Left lobe of liver (tissue), 2 donors: ENCODE results near the gene ETFA. TPM values are rescaled to one million over a fixed set of nuclear protein-coding genes. Genes with fewer than 3 reads are reported as not detected.
"Not testable (repeated sequence)": the region's sequence is repeated elsewhere in the genome, so short reads cannot be mapped to it uniquely, and the experiment has no call there.

Experiments
- ATAC-seq: fragments of 200-7000 bp; cut with Tn5 transposase; one replicate; pipeline ENCODE4 v1.9.1; 2020; ENCODE audit warnings: mild to moderate bottlenecking, moderate library complexity
- DNase-seq: peaks from one replicate; pipeline ENCODE4 v3.0.0-alpha.2; 2020; ENCODE audit warnings: low spot score
- total RNA-seq: library from RNA; stranded (reverse); gene quantifications from one replicate; pipeline ENCODE4 v1.2.1, GENCODE V29; 2021
- donor health status: DM: no; HTN: no; CAD: no; lungs with moderate emphysema.
- donor health status: DM: no; HTN: yes; CAD: no.

The ETFA gene
- total RNA-seq, 1 donor from 2014 or later, result 291 TPM

- ATAC-seq, result no peak
Measured at GRCh38 chr15:76327191-76328105, 16.2 kb upstream of the ETFA start.

GRCh38 chr15:76325704-76326103 is 14.4 kb upstream of the ETFA start:
- DNase-seq (no peak), ATAC-seq (no peak)

More at GRCh38 chr15:76327191-76328105, 16.2 kb upstream of the ETFA start:
- DNase-seq, result no peak

GRCh38 chr15:76324066-76324465 is 12.8 kb upstream of the ETFA start:
- DNase-seq (no peak), ATAC-seq (no peak)

GRCh38 chr15:76321602-76322001 is 10.3 kb upstream of the ETFA start:
- no peak for ATAC-seq
- DNase-seq, result no peak

GRCh38 chr15:76321171-76321570 is 9.9 kb upstream of the ETFA start:
- DNase-seq (no peak), ATAC-seq (no peak)

- DNase-seq, result no peak
- ATAC-seq, result no peak
Measured at GRCh38 chr15:76320012-76320411, 8.7 kb upstream of the ETFA start.

- no peak for DNase-seq
Measured at GRCh38 chr15:76313731-76314130, 2.5 kb upstream of the ETFA start.

GRCh38 chr15:76313175-76313567 is 1.9 kb upstream of the ETFA start:
- not testable (repeated sequence) for ATAC-seq, DNase-seq

More at GRCh38 chr15:76313731-76314130, 2.5 kb upstream of the ETFA start:
- ATAC-seq, result no peak

GRCh38 chr15:76312540-76313174 is 1.4 kb upstream of the ETFA start:
- DNase-seq (peak; percentile 53), ATAC-seq (peak; percentile 51)

GRCh38 chr15:76310475-76311099 is 682 bp downstream of the ETFA start:
- ATAC-seq (no peak), DNase-seq (no peak)

- DNase-seq, result no peak
- no peak for ATAC-seq
Measured at GRCh38 chr15:76309601-76310330, 1.5 kb downstream of the ETFA start.

- ATAC-seq (no peak), DNase-seq (no peak)
Measured at GRCh38 chr15:76303909-76304308, 7.4 kb downstream of the ETFA start.

GRCh38 chr15:76299786-76300185 is 11.5 kb downstream of the ETFA start:
- no peak for ATAC-seq

GRCh38 chr15:76298986-76299385 is 12.3 kb downstream of the ETFA start:
- no peak for DNase-seq
- no peak for ATAC-seq

More at GRCh38 chr15:76299786-76300185, 11.5 kb downstream of the ETFA start:
- no peak for DNase-seq

GRCh38 chr15:76297951-76298350 is 13.3 kb downstream of the ETFA start:
- not testable (repeated sequence) for ATAC-seq

GRCh38 chr15:76296849-76297248 is 14.4 kb downstream of the ETFA start:
- no peak for DNase-seq
- no peak for ATAC-seq

More at GRCh38 chr15:76297951-76298350, 13.3 kb downstream of the ETFA start:
- DNase-seq, result not testable (repeated sequence)

GRCh38 chr15:76294463-76294862 is 16.8 kb downstream of the ETFA start:
- ATAC-seq, DNase-seq: not testable (repeated sequence)

- no peak for DNase-seq
- ATAC-seq, result no peak
Measured at GRCh38 chr15:76293361-76293760, 17.9 kb downstream of the ETFA start.

GRCh38 chr15:76289582-76289981 is 21.7 kb downstream of the ETFA start:
- no peak for ATAC-seq
- DNase-seq, result no peak

GRCh38 chr15:76286271-76286879 is 24.9 kb downstream of the ETFA start:
- peak; percentile 58 for ATAC-seq
- no peak for DNase-seq
